Lung (tissue), 12 donors: ENCODE data around the gene CHRNA3. TPM values are rescaled to one million over a fixed set of nuclear protein-coding genes. Genes with fewer than 3 reads are reported as not detected.

Source experiments
- ATAC-seq: fragments of 200-7000 bp; cut with Tn5 transposase; one replicate; pipeline ENCODE4 v1.9.1; 2020; ENCODE audit warnings: moderate number of reproducible peaks; ENCODE audit not compliant: insufficient read depth, low FRiP score
- DNase-seq, 3 donors: peaks; one replicate each; pipeline ENCODE4 v3.0.0-alpha.2; 2013 to 2017
- H3K27ac ChIP-seq, 2 donors: one replicate each; pipeline ENCODE4 v1.5.1; 2013; ENCODE audit warnings: mild to moderate bottlenecking in 2 of 2, moderate library complexity in 2 of 2, control low read depth in 1 of 2, inconsistent platforms in 1 of 2, low read depth in 1 of 2, low read length in 1 of 2
- H3K27me3 ChIP-seq, 3 donors: one replicate each; pipeline ENCODE4 v1.5.1; 2013; ENCODE audit warnings: low read length in 2 of 3; ENCODE audit not compliant: control insufficient read depth in 3 of 3, insufficient read depth in 3 of 3
- H3K36me3 ChIP-seq, 4 donors: one replicate each; pipeline ENCODE4 v1.5.1; 2013; ENCODE audit warnings: low read length in 4 of 4, mild to moderate bottlenecking in 1 of 4, moderate library complexity in 1 of 4; ENCODE audit not compliant: control insufficient read depth in 4 of 4, insufficient read depth in 4 of 4
- H3K4me1 ChIP-seq, 5 donors: one replicate each; pipeline ENCODE4 v1.5.1; 2013; ENCODE audit warnings: low read length in 5 of 5, mild to moderate bottlenecking in 2 of 5, moderate library complexity in 1 of 5; ENCODE audit not compliant: control insufficient read depth in 5 of 5, insufficient read depth in 5 of 5
- H3K4me3 ChIP-seq: one replicate; pipeline ENCODE4 v1.5.1; 2013; ENCODE audit warnings: mild to moderate bottlenecking, control low read depth, moderate library complexity
- H3K9ac ChIP-seq, 2 donors: one replicate each; pipeline ENCODE4 v1.5.1; 2013; ENCODE audit warnings: low read length in 2 of 2, control low read depth in 1 of 2; ENCODE audit not compliant: insufficient read depth in 1 of 2
- H3K9me3 ChIP-seq, 4 donors: one replicate each; pipeline ENCODE4 v1.5.1; 2013; ENCODE audit warnings: low read length in 3 of 4, mild to moderate bottlenecking in 1 of 4, moderate library complexity in 1 of 4; ENCODE audit not compliant: control insufficient read depth in 4 of 4, insufficient read depth in 3 of 4
- CTCF ChIP-seq: IDR thresholded peaks from 2 replicates; pipeline ENCODE4 v1.5.1; 2012; ENCODE audit warnings: mild to moderate bottlenecking; ENCODE audit errors: control extremely low read depth, extremely low read depth
- WGBS, 2 donors: extraction: QIAGEN DNeasy Blood & Tissue Kit; methylation state at CpG; one replicate each; pipeline ENCODE4 v1.1.7; 2013; 5-methylcytosine and 5-hydroxymethylcytosine counted together
- polyA plus RNA-seq, 2 donors: library from polyadenylated mRNA; stranded (reverse); fragments of 200-250 nt; gene quantifications; one replicate each; pipeline ENCODE4 v1.2.1, GENCODE V29; 2013
- total RNA-seq, 2 donors: library from RNA; depleted of rRNA in 1 of 2; stranded (reverse); fragments of >200 nt in 1 of 2; gene quantifications; one replicate each; pipeline ENCODE4 v1.2.1, GENCODE V29; 2014 to 2021
- donor health status: control.
- donor health status: control.
- donor health status: Bipolar disorder and iron deficiency.
- donor health status: healthy.
- donor health status: DM: yes; HTN: yes; CAD: no.

The CHRNA3 gene
- total and polyA plus RNA-seq, 4 donors: 0.03 to 0.06 TPM; not detected in 2

- H3K4me3 ChIP-seq: no peak overlapping the region
- H3K4me1 ChIP-seq: no peaks in the 10 kb centered on the region
- DNase-seq (no peak), ATAC-seq (no peak)
- TF ChIP-seq CTCF: no peak
- no peak overlapping the region for H3K27ac ChIP-seq
- no peak overlapping the region for H3K9ac ChIP-seq
- WGBS, 2 donors: 91 to 95% methylated on average over 6 of the region's 6 CpGs
- no peaks in the 10 kb centered on the region for H3K36me3 ChIP-seq
- no peaks in the 10 kb centered on the region for H3K27me3 ChIP-seq
- H3K9me3 ChIP-seq: no peaks in the 10 kb centered on the region
Measured at GRCh38 chr15:78666010-78666409, 45.2 kb upstream of the CHRNA3 start.

- no peak overlapping the region for H3K9ac ChIP-seq
- WGBS, 2 donors: 54 to 71% methylated on average over 1 of the region's 1 CpG
- no peak for ATAC-seq
- no peaks in the 10 kb centered on the region for H3K9me3 ChIP-seq
- no peak for TF ChIP-seq CTCF
- no peaks in the 10 kb centered on the region for H3K36me3 ChIP-seq
- H3K27me3 ChIP-seq: no peaks in the 10 kb centered on the region
- H3K4me3 ChIP-seq: no peak overlapping the region
- no peak overlapping the region for H3K27ac ChIP-seq
- DNase-seq: no peak
- no peaks in the 10 kb centered on the region for H3K4me1 ChIP-seq
Measured at GRCh38 chr15:78663703-78664102, 42.9 kb upstream of the CHRNA3 start.

GRCh38 chr15:78662028-78662427 lies 41.2 kb upstream of the CHRNA3 start:
- H3K36me3 ChIP-seq: no peaks in the 10 kb centered on the region
- peak in 1 of 3 donors; percentile 12 for DNase-seq
- no peaks in the 10 kb centered on the region for H3K27me3 ChIP-seq
- WGBS, 2 donors: 68 to 84% methylated on average over 5 of the region's 5 CpGs
- no peak for ATAC-seq
- no peaks in the 10 kb centered on the region for H3K4me1 ChIP-seq
- no peak overlapping the region for H3K9ac ChIP-seq
- no peak for TF ChIP-seq CTCF
- no peak overlapping the region for H3K4me3 ChIP-seq
- H3K27ac ChIP-seq: no peak overlapping the region
- no peaks in the 10 kb centered on the region for H3K9me3 ChIP-seq

GRCh38 chr15:78661001-78661400 lies 40.2 kb upstream of the CHRNA3 start:
- Histone ChIP-seq H3K27me3 (no peaks in the 10 kb centered on the region), H3K9me3 (no peaks in the 10 kb centered on the region), H3K4me3 (no peak overlapping the region), H3K9ac (no peak overlapping the region), H3K27ac (no peak overlapping the region), H3K4me1 (no peaks in the 10 kb centered on the region), H3K36me3 (no peaks in the 10 kb centered on the region)
- WGBS, 2 donors: 97 to 98% methylated on average over 19 of the region's 19 CpGs
- no peak for ATAC-seq
- no peak for TF ChIP-seq CTCF
- DNase-seq: no peak
